MCF 10A (cell line): Measurements from ENCODE around the gene TTC7B. TPM values are rescaled to one million over a fixed set of nuclear protein-coding genes. Genes with fewer than 3 reads are reported as not detected.

ENCODE experiments used
- BruUV-seq: library from RNA; stranded (reverse); fragments of 400-500 nt; replicated peaks from 2 replicates; lab custom pipeline; 2021; lab: Mats Ljungman, UMichigan
- CTCF ChIA-PET: fragments of 300-600 bp; sonication (Branson Sonifier 250); formaldehyde crosslinking; extraction: SDS; loops from one replicate; lab custom pipeline; 2021; ENCODE audit warnings: antibody characterized with exemption, inconsistent platforms; lab: Yijun Ruan, JAX
- POLR2A ChIA-PET: fragments of 300-600, 350-650 bp; sonication (Branson Sonifier 250); formaldehyde crosslinking; extraction: SDS; loops from one replicate; lab custom pipeline; 2020; ENCODE audit warnings: antibody characterized with exemption, inconsistent platforms; lab: Yijun Ruan, JAX
- DNase-seq: peaks from one replicate; pipeline ENCODE4 v3.0.0-alpha.2; 2018; ENCODE audit not compliant: unreplicated experiment
- H3K27ac Mint-ChIP-seq: one replicate; pipeline ENCODE4 v1.8.0; 2022; ENCODE audit warnings: mild to moderate bottlenecking, low read depth, mixed read lengths; ENCODE audit not compliant: unreplicated experiment
- H3K27me3 Mint-ChIP-seq: one replicate; pipeline ENCODE4 v1.8.0; 2022; ENCODE audit warnings: mixed read lengths; ENCODE audit not compliant: insufficient read depth, unreplicated experiment
- H3K36me3 Mint-ChIP-seq: one replicate; pipeline ENCODE4 v1.8.0; 2022; ENCODE audit warnings: mild to moderate bottlenecking, moderate library complexity, mixed read lengths; ENCODE audit not compliant: insufficient read depth, unreplicated experiment
- H3K4me1 Mint-ChIP-seq: one replicate; pipeline ENCODE4 v1.8.0; 2022; ENCODE audit warnings: mixed read lengths; ENCODE audit not compliant: insufficient read depth, unreplicated experiment
- H3K4me3 Mint-ChIP-seq: one replicate; pipeline ENCODE4 v1.8.0; 2022; ENCODE audit warnings: mild to moderate bottlenecking, moderate library complexity, mixed read lengths; ENCODE audit not compliant: unreplicated experiment
- H3K9me3 Mint-ChIP-seq: one replicate; pipeline ENCODE4 v1.8.0; 2022; ENCODE audit warnings: mixed read lengths; ENCODE audit not compliant: unreplicated experiment
- CTCF ChIP-seq: fragments of 200-600 bp; IDR thresholded peaks from one replicate; pipeline ENCODE4 v1.8.0; 2022; ENCODE audit warnings: antibody characterized with exemption, mild to moderate bottlenecking; ENCODE audit not compliant: unreplicated experiment
- intact Hi-C: fragments of 100-400 bp; cut with micrococcal nuclease; formaldehyde crosslinking; loops from 2 replicates; pipeline ENCODE4 v1.14.1; 2022
- total RNA-seq: library from RNA; stranded (reverse); gene quantifications from 2 replicates; pipeline ENCODE4 v1.2.3, GENCODE V29; 2022

Gene TTC7B
- total RNA-seq, 1 experiment from 2014 or later = 31.1 TPM

- Mint-ChIP-seq H3K27ac (no peak overlapping the region), H3K27me3 (no peaks in the 10 kb centered on the region), H3K9me3 (no peaks in the 10 kb centered on the region)
Measured at GRCh38 chr14:90799420-90799819, 16.8 kb downstream of the TTC7B start.

GRCh38 chr14:90797919-90798318, 18.3 kb downstream of the TTC7B start:
- peaks cover 7% of the 10 kb centered on the region for H3K4me1 Mint-ChIP-seq
- no peak overlapping the region for H3K4me3 Mint-ChIP-seq
- POLR2A ChIA-PET = interaction anchor here (1.2 kb wide), 1 partner anchor 17 kb away, joined by 5 read pairs; no protein-coding TSS in a partner anchor
- no peak for TF ChIP-seq CTCF
- peaks cover 9% of the 10 kb centered on the region for H3K36me3 Mint-ChIP-seq
- CTCF ChIA-PET = interaction anchor here (0.6 kb wide), 1 partner anchor 33 kb away, joined by 3 read pairs; no protein-coding TSS in a partner anchor
- intact Hi-C loops = no loop called here
- no TSS peak for BruUV-seq
- H3K27ac Mint-ChIP-seq = no peak overlapping the region
- no peaks in the 10 kb centered on the region for H3K9me3 Mint-ChIP-seq
- no peak for DNase-seq
- no peaks in the 10 kb centered on the region for H3K27me3 Mint-ChIP-seq

More at GRCh38 chr14:90799420-90799819, 16.8 kb downstream of the TTC7B start:
- Mint-ChIP-seq H3K36me3 (peaks cover 5% of the 10 kb centered on the region), H3K4me3 (no peak overlapping the region), H3K4me1 (peaks cover 7% of the 10 kb centered on the region)
- intact Hi-C loops = no loop called here
- ChIA-PET CTCF (interaction anchor here (0.7 kb wide), 1 partner anchor 1611 kb away, joined by 4 read pairs; no protein-coding TSS in a partner anchor), POLR2A (no interaction called here)
- no peak for DNase-seq
- BruUV-seq = no TSS peak
- no peak for TF ChIP-seq CTCF

- Mint-ChIP-seq H3K27me3 (no peaks in the 10 kb centered on the region), H3K36me3 (peaks cover 10% of the 10 kb centered on the region), H3K9me3 (no peaks in the 10 kb centered on the region), H3K4me3 (no peak overlapping the region), H3K27ac (no peak overlapping the region), H3K4me1 (peaks cover 7% of the 10 kb centered on the region)
- CTCF ChIA-PET = interaction anchor here (0.6 to 3.7 kb wide), 3 partner anchors 34 to 377 kb away, joined by 3 to 22 read pairs (median 3); no protein-coding TSS in a partner anchor
- intact Hi-C loops = no loop called here
- TF ChIP-seq CTCF = no peak
- BruUV-seq = no TSS peak
- POLR2A ChIA-PET = interaction anchor here (1.2 kb wide), 1 partner anchor 17 kb away, joined by 5 read pairs; no protein-coding TSS in a partner anchor
- DNase-seq = no peak
Measured at GRCh38 chr14:90797451-90797850, 18.8 kb downstream of the TTC7B start.

GRCh38 chr14:90796329-90796728, 19.9 kb downstream of the TTC7B start:
- Mint-ChIP-seq H3K4me1 (peaks cover 7% of the 10 kb centered on the region), H3K27ac (no peak overlapping the region), H3K36me3 (peaks cover 10% of the 10 kb centered on the region), H3K4me3 (no peak overlapping the region), H3K27me3 (no peaks in the 10 kb centered on the region), H3K9me3 (no peaks in the 10 kb centered on the region)
- BruUV-seq = no TSS peak
- DNase-seq = no peak
- CTCF ChIA-PET = interaction anchor here (1.1 to 3.7 kb wide), 4 partner anchors 11 to 396 kb away, joined by 3 to 22 read pairs (median 4); no protein-coding TSS in a partner anchor
- intact Hi-C loops = no loop called here
- no peak for TF ChIP-seq CTCF
- POLR2A ChIA-PET = interaction anchor here (1.1 kb wide), 1 partner anchor 69 kb away, joined by 3 read pairs; no protein-coding TSS in a partner anchor
